T-helper 2 cell treated with Interferon-gamma antibody and Interleukin-4, amounts not matched to agents 100 ng/mL and 5 ng/mL, for 36 hours (primary cell): ENCODE results near the gene MYCBPAP. TPM values are rescaled to one million over a fixed set of nuclear protein-coding genes. Genes with fewer than 3 reads are reported as not detected.

ENCODE experiments used
- intact Hi-C: fragments of 100-400 bp; cut with micrococcal nuclease; formaldehyde crosslinking; loops from one replicate; pipeline ENCODE4 v1.15.1; 2023
- total RNA-seq: library from RNA; stranded (reverse); gene quantifications from 2 replicates; pipeline ENCODE4 v1.2.3, GENCODE V29; 2022

The MYCBPAP gene
- total RNA-seq, 1 donor from 2014 or later = 6.8 TPM

- intact Hi-C loops = no loop called here
Observed at GRCh38 chr17:50535407-50535806, 27.2 kb downstream of the MYCBPAP start.

- intact Hi-C loops = no loop called here
Observed at GRCh38 chr17:50536683-50537646, 28.7 kb downstream of the MYCBPAP start.

- intact Hi-C loops = no loop called here
Observed at GRCh38 chr17:50537721-50538548, 29.7 kb downstream of the MYCBPAP start.

- intact Hi-C loops = no loop called here
Observed at GRCh38 chr17:50538549-50539410, 30.5 kb downstream of the MYCBPAP start.

- intact Hi-C loops = loop anchor here (5.0 to 10.0 kb wide), 2 partner anchors 167 to 415 kb away; partner anchors contain the start of gene ANKRD40
Observed at GRCh38 chr17:50539762-50540559, 31.7 kb downstream of the MYCBPAP start.

- intact Hi-C loops = loop anchor here (5.0 to 10.0 kb wide), 2 partner anchors 167 to 414 kb away; partner anchors contain the start of gene ANKRD40
Observed at GRCh38 chr17:50540560-50541401, 32.5 kb downstream of the MYCBPAP start.

GRCh38 chr17:50541402-50541715, 33.1 kb downstream of the MYCBPAP start:
- intact Hi-C loops = loop anchor here (5.0 to 10.0 kb wide), 2 partner anchors 166 to 413 kb away; partner anchors contain the start of gene ANKRD40

- intact Hi-C loops = loop anchor here (1.0 to 10.0 kb wide), 4 partner anchors 33 to 413 kb away; partner anchors contain the start of genes ANKRD40, MYCBPAP and RSAD1
Observed at GRCh38 chr17:50541716-50542688, 33.8 kb downstream of the MYCBPAP start.

GRCh38 chr17:50542795-50543774, 34.8 kb downstream of the MYCBPAP start:
- intact Hi-C loops = loop anchor here (1.0 to 10.0 kb wide), 4 partner anchors 34 to 412 kb away; partner anchors contain the start of genes ANKRD40, MYCBPAP and RSAD1

GRCh38 chr17:50544516-50544915, 36.3 kb downstream of the MYCBPAP start:
- intact Hi-C loops = loop anchor here (5.0 to 10.0 kb wide), 2 partner anchors 163 to 410 kb away; partner anchors contain the start of gene ANKRD40

- intact Hi-C loops = loop anchor here (10.0 kb wide), 1 partner anchor 409 kb away; no protein-coding TSS in a partner anchor
Observed at GRCh38 chr17:50545311-50545710, 37.1 kb downstream of the MYCBPAP start.

- intact Hi-C loops = loop anchor here (1.0 to 10.0 kb wide), 4 partner anchors 14 to 408 kb away; partner anchors contain the start of gene CACNA1G
Observed at GRCh38 chr17:50546701-50547034, 38.4 kb downstream of the MYCBPAP start.

- intact Hi-C loops = loop anchor here (1.0 to 10.0 kb wide), 4 partner anchors 14 to 408 kb away; partner anchors contain the start of gene CACNA1G
Observed at GRCh38 chr17:50547035-50547735, 38.9 kb downstream of the MYCBPAP start, which contains the start of gene SPATA20. Gene SPATA20, plus strand, starts transcription at chr17:50547174. Its CDS starts 35 bp downstream, at chr17:50547209.

- intact Hi-C loops = loop anchor here (1.0 to 10.0 kb wide), 4 partner anchors 13 to 407 kb away; partner anchors contain the start of gene CACNA1G
Observed at GRCh38 chr17:50547736-50548083, 39.5 kb downstream of the MYCBPAP start.

- intact Hi-C loops = loop anchor here (10.0 kb wide), 1 partner anchor 406 kb away; no protein-coding TSS in a partner anchor
Observed at GRCh38 chr17:50548831-50549230, 40.6 kb downstream of the MYCBPAP start.
